ENCODE measurements around the gene THOC1.
A peak's percentile ranks its signal among the peaks of the same experiment; 100 is the strongest.

THOC1 gene

DNA sequence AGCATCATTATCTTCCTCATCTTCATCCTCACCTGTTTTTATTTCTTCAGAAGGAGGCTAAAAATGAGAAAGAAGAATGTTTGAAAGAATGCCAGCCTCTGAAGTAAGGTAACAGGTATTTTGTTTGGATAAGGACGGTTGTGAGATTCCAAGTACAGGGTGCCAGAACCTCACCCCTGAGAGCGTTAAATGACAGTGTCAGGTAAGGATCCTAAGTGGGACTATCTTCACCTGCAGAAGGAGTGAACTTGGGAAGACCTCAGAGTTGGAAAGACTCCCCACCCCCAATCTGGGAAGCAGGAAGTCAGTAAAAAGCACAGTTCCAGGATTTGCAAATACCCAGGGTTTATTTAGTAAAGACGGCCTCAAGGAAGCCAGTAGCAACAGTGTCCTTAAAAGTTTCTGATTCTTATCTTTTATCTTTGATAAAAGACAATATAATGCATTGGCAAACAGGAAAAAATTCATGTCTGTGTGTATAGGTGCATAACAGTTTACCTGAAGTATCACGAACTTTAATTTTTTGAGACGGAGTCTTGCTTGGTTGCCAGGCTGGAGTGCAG is 52.3 kb downstream of the THOC1 start:
- DNase-seq, result no peak

DNA sequence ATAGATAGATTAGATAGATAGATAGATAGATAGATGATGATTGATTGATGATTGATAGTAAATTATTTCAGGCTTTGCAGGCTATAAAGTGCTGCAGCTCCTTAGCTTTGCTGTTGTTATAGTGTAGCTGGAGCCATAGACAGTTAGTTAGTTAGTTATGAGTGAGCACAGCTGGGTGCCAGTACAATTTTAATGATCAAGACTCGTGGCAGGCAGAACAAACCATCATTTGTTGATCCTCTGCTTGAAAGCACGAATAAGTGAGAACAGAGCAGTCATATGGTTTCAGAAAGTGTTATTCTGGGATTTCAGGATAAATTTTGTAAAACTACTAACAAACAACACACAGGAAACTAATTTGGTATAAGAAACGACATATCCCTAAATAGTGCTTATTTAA is 53.9 kb downstream of the THOC1 start:
- peak in 6 of 56 donors; percentile 6 to 22 (median 11) for DNase-seq

DNA sequence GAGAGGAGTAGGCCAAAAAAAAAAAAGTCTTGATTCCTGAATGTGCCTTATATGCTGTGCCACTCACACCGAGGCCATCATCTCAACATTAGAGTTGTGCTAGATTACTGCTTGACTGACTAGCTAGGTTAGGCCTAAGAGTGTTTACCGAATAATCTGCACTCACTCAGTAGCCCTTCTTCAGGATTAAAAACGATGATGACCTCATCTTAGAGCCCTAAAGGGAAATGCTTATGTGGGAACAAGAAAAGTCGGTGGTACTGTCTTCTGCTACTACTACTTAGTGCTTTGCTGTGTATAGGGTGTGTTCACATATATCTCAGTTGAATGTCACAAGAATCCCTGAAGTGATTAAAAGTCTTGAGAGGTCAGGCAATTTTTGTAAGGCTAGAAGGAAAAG is 54.3 kb downstream of the THOC1 start:
- no peak for DNase-seq

GRCh38 chr18:212780-213179 is 55.1 kb downstream of the THOC1 start:
- DNase-seq, result no peak

DNA sequence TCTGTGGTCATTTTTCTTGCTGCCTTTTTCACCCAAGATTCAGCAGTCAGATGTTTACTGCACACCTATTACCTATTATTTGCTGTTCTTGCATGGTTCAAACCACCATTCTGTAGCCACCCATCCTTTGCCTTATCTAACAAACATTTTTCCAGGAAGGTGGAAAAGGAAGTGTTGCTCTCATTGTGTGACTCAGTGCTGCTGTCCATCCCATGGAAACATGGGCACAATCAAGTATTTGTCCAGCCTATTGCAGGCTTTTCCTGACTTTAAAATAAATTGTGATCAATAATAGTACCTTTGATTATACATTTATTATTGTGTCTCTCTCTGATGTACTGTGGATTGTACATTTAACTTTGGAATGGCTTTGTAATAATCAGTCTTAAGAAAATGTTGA is 56.3 kb downstream of the THOC1 start:
- no peak for DNase-seq

DNA sequence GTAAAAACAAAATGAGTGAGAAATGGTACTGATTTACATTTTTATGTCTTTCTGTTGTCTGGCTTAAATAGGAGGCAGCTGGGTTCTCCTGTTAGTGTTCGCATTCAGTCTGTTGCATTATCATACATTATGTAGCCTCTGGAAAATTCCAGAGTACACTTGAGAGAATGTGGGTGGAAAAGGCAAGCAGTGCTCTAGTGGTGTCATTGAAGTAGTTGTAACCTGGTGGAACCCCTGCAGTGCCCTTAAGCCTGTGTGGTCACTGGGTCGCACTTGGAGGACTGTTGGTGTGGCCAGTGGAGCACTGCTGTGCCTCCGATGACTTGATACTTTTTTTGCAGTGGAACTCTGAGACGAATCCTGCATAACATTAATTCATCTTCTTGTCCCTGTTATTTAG is 57.1 kb downstream of the THOC1 start:
- no peak for DNase-seq

DNA sequence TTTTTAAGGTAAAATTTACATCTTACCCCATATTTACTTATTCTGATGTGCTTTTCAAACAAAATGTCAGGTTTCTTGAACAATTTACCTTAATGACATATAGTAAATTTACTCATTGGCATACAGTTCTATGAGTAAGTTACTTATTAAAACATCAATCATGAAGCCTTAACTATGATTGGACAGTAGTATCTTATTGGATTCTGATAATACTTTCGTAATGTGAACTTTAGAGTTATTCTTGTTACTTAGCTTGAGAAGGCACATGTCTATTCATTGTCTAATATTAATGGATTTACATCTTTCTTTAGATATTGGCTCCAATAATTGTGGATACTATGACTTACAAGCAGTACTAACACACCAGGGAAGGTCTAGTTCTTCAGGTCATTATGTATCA is 57.8 kb downstream of the THOC1 start:
- DNase-seq, result no peak

DNA sequence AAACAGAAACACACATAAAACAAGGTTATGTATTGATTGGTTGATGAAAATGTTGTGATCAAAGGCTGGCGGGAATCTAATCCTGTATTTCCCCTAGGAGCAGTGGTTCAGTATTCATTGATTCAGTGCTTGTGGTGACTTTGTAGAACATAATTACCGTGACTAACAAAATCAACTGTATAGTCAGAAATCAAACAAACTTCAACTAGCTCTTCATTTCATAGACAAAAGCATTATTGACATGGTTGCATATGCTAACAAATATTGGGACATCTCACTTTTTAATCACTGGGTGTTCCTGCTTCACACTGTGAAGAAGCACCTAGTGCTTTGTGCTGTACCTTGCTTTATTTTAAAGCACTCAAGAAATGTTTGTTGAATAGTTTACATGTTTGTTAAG is 68.1 kb downstream of the THOC1 start:
- DNase-seq, result no peak

DNA sequence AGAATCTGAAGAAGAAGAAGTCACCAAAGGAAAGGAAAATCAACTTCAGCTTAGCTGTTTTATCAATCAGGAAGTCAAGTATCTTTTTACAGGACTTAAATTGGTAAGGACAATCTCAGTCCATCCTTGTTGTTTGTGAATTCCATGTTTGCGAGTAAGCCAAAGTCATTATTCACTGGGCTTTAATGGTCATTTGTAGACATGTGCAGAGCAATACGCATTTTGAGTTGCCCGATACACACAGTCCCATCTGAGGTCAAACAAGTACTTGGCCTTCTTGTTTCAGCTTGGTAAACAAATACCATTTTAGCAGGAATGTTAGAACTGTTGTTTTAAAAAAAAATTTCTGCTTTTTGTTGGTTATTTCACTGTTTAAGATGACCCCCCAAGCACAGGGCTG is 68.6 kb downstream of the THOC1 start:
- DNase-seq, result no peak

GRCh38 chr18:195651-196050 is 72.2 kb downstream of the THOC1 start:
- no peak for DNase-seq

DNA sequence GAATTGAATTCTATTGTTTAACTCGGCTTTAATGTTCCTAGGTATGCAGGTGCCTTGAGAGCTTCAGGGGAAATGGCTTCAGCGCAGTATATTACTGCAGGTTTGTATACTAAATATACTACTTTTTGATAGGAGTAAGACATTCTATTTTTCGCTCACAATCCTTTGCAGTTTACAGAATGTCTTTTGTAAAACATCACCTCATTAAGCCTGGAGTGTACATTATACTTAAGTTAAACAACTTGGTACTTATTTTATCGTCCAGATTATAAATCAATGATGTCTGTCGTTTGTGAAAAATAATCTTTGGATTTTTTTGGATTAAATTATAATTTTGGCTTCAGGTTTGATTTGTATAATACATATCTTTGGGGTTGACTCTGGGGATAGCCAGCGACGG is 75.0 kb downstream of the THOC1 start:
- no peak for DNase-seq

GRCh38 chr18:191725-192124 is 76.1 kb downstream of the THOC1 start:
- DNase-seq, result no peak

DNA sequence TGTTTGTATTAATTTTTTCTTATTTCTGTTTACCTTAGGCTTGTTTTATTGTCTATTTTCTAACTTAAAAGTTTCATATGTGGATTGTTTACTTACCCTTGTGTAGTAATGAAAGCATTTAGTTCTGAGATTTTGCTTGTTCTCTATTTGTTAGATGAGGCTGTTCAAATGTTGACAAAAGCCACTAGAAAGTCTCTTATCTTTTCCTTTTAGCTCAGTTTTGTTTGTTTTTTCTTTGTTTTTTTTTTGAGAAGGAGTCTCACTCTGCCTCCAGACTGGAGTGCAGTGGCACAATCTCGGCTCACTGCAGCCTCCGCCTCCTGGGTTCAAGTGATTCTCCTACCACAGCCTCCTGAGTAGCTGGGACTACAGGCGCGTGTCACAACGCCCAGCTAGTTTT is 78.6 kb downstream of the THOC1 start:
- DNase-seq, result no peak

GRCh38 chr18:183769-184168 is 84.1 kb downstream of the THOC1 start:
- DNase-seq, result no peak

DNA sequence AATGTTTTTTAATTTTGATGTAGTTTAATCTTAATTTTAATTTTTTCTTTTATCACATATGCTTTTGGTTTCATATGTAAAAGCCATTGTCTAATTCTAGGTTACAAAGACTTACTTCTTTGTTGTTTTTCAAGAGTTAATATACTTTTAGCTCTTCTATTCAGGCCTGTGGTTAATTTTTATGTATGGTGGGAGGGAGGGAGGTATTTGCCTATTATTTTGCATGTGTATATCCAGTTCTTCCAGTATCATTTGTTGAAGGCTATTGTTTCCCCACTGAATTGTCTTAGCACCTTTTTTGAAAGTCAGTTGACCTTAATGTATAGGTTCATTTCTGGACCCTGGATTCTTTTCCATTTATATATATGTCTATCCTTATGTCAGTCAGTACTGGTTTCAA is 86.1 kb downstream of the THOC1 start:
- DNase-seq, result no peak

DNA sequence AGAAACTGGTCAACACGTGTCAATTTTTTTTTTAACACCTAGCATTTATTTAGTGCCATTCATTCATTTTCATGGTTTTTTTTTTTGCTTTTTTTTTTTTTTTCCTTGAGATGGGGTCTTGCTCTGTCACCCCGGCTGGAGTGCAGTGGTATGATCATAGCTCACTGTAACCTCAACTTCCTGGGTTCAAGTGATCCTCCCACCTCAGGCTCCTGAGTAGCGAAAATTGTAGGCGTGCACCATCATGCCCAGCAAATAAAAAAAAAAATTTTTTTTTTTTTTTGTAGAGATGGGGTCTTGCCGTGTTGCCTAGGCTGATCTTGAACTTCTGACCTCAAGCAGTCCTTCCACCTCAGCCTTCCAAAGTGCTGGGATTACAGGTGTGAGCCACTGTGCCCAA is 88.3 kb downstream of the THOC1 start:
- DNase-seq, result no peak

GRCh38 chr18:172361-172760 is 95.5 kb downstream of the THOC1 start:
- no peak for DNase-seq

Data from amygdala (tissue), 56 donors.